Measurements from ENCODE around the gene MICU1. TPM values are rescaled to one million over a fixed set of nuclear protein-coding genes. Genes with fewer than 3 reads are reported as not detected.
"Not testable (repeated sequence)": the region's sequence is repeated elsewhere in the genome, so short reads cannot be mapped to it uniquely, and the experiment has no call there.

The MICU1 gene
- total RNA-seq, 2 experiments from 2014 or later: 27.2 to 33.6 TPM

- Histone ChIP-seq H4K20me1 (ENCODE audit: insufficient read depth, low read length) (no peaks in the 10 kb centered on the region), H3K79me2 (ENCODE audit: insufficient read depth, low read depth, low read length) (no peaks in the 10 kb centered on the region), H3K9me2 (ENCODE audit: insufficient read depth, low read length) (no peaks in the 10 kb centered on the region), H3K4me2 (ENCODE audit: low read length) (no peak overlapping the region), H3K4me3 (ENCODE audit: low read depth, low read length, poor library complexity, severe bottlenecking) (no peak overlapping the region), H3K9me3 (ENCODE audit: low read length) (no peaks in the 10 kb centered on the region), H3K36me3 (ENCODE audit: insufficient read depth, low read length) (no peaks in the 10 kb centered on the region), H3K4me1 (ENCODE audit: insufficient read depth, low read length, poor library complexity, severe bottlenecking) (no peaks in the 10 kb centered on the region), H2AFZ (ENCODE audit: low read length) (no peak overlapping the region), H3K27ac (ENCODE audit: low read depth, low read length, poor library complexity, severe bottlenecking) (no peak overlapping the region)
- BruUV-seq (replicated peaks): no TSS peak
- intact Hi-C loops (cut with micrococcal nuclease; ENCODE audit: unreplicated experiment): no loop called here
- ChIA-PET CTCF (ENCODE audit: unreplicated experiment) (no interaction called here), POLR2A (interaction anchor here (1.0 kb wide), 1 partner anchor 11 kb away, joined by 5 read pairs; no protein-coding TSS in a partner anchor)
- no peak for TF ChIP-seq EZH2phosphoT487 (IDR thresholded peaks at IDR 0.05; ENCODE audit: borderline replicate concordance, low read depth, low read length)
- no peak for TF ChIP-seq CTCF (conservative IDR thresholded peaks at IDR 0.05; ENCODE audit: low read length)
- DNase-seq (ENCODE audit: low spot score): no peak
These were observed 180.0 kb downstream of the MICU1 start for GRCh38 chr10:72445851-72446250.

- H3K4me3 ChIP-seq (ENCODE audit: low read depth, low read length, poor library complexity, severe bottlenecking); H2AFZ ChIP-seq (ENCODE audit: low read length); H3K4me1 ChIP-seq (ENCODE audit: insufficient read depth, low read length, poor library complexity, severe bottlenecking); H3K27ac ChIP-seq (ENCODE audit: low read depth, low read length, poor library complexity, severe bottlenecking); H3K79me2 ChIP-seq (ENCODE audit: insufficient read depth, low read depth, low read length); POLR2A ChIA-PET; H4K20me1 ChIP-seq (ENCODE audit: insufficient read depth, low read length); H3K9me2 ChIP-seq (ENCODE audit: insufficient read depth, low read length); H3K4me2 ChIP-seq (ENCODE audit: low read length); DNase-seq (ENCODE audit: low spot score); H3K9me3 ChIP-seq (ENCODE audit: low read length); H3K36me3 ChIP-seq (ENCODE audit: insufficient read depth, low read length); BruUV-seq (replicated peaks); intact Hi-C loops (cut with micrococcal nuclease; ENCODE audit: unreplicated experiment); CTCF ChIA-PET (ENCODE audit: unreplicated experiment): not testable (repeated sequence)
These were observed 182.9 kb downstream of the MICU1 start for GRCh38 chr10:72442969-72443368.

- Histone ChIP-seq H3K27ac (ENCODE audit: low read depth, low read length, poor library complexity, severe bottlenecking) (no peak overlapping the region), H3K9me2 (ENCODE audit: insufficient read depth, low read length) (no peaks in the 10 kb centered on the region), H3K4me3 (ENCODE audit: low read depth, low read length, poor library complexity, severe bottlenecking) (no peak overlapping the region), H3K79me2 (ENCODE audit: insufficient read depth, low read depth, low read length) (no peaks in the 10 kb centered on the region), H4K20me1 (ENCODE audit: insufficient read depth, low read length) (no peaks in the 10 kb centered on the region), H3K9me3 (ENCODE audit: low read length) (no peaks in the 10 kb centered on the region), H3K4me1 (ENCODE audit: insufficient read depth, low read length, poor library complexity, severe bottlenecking) (no peaks in the 10 kb centered on the region), H3K36me3 (ENCODE audit: insufficient read depth, low read length) (no peaks in the 10 kb centered on the region), H3K4me2 (ENCODE audit: low read length) (no peak overlapping the region), H2AFZ (ENCODE audit: low read length) (no peak overlapping the region)
- no peak for DNase-seq (ENCODE audit: low spot score)
- ChIA-PET CTCF (ENCODE audit: unreplicated experiment) (no interaction called here), POLR2A (interaction anchor here (0.7 to 0.8 kb wide), 2 partner anchors 13 to 805 kb away, joined by 3 to 7 read pairs; no protein-coding TSS in a partner anchor)
- TF ChIP-seq EZH2phosphoT487 (IDR thresholded peaks at IDR 0.05; ENCODE audit: borderline replicate concordance, low read depth, low read length) (no peak), CTCF (conservative IDR thresholded peaks at IDR 0.05; ENCODE audit: low read length) (no peak)
- no TSS peak for BruUV-seq (replicated peaks)
- intact Hi-C loops (cut with micrococcal nuclease; ENCODE audit: unreplicated experiment): no loop called here
These were observed 190.3 kb downstream of the MICU1 start for GRCh38 chr10:72435570-72435969.

GRCh38 chr10:72430936-72431335 is 194.9 kb downstream of the MICU1 start:
- CTCF ChIA-PET (ENCODE audit: unreplicated experiment); H3K4me3 ChIP-seq (ENCODE audit: low read depth, low read length, poor library complexity, severe bottlenecking); POLR2A ChIA-PET; H3K4me1 ChIP-seq (ENCODE audit: insufficient read depth, low read length, poor library complexity, severe bottlenecking); DNase-seq (ENCODE audit: low spot score); H3K36me3 ChIP-seq (ENCODE audit: insufficient read depth, low read length); H3K27ac ChIP-seq (ENCODE audit: low read depth, low read length, poor library complexity, severe bottlenecking); intact Hi-C loops (cut with micrococcal nuclease; ENCODE audit: unreplicated experiment); H4K20me1 ChIP-seq (ENCODE audit: insufficient read depth, low read length); H3K9me3 ChIP-seq (ENCODE audit: low read length); H3K9me2 ChIP-seq (ENCODE audit: insufficient read depth, low read length); H2AFZ ChIP-seq (ENCODE audit: low read length); BruUV-seq (replicated peaks); H3K4me2 ChIP-seq (ENCODE audit: low read length); H3K79me2 ChIP-seq (ENCODE audit: insufficient read depth, low read depth, low read length): not testable (repeated sequence)

Measured in OCI-LY7 (cell line).